GM12878 (cell line): ENCODE results near the gene ADAMTS13. TPM values are rescaled to one million over a fixed set of nuclear protein-coding genes. Genes with fewer than 3 reads are reported as not detected.

ENCODE experiments used
- ATAC-seq: fragments of 200-7000 bp; cut with Tn5 transposase; 3 replicates; pipeline ENCODE4 v1.9.1; 2020; ENCODE audit warnings: mild to moderate bottlenecking, moderate library complexity
- BruUV-seq: library from RNA; stranded (reverse); fragments of 400-500 nt; replicated peaks from 2 replicates; lab custom pipeline; 2021; lab: Mats Ljungman, UMichigan
- CTCF ChIA-PET: fragments of 300-600 bp; sonication (Branson Sonifier 250); formaldehyde crosslinking; extraction: SDS; loops from one replicate; lab custom pipeline; 2021; ENCODE audit warnings: inconsistent platforms; lab: Yijun Ruan, JAX
- POLR2A ChIA-PET: fragments of 350-600 bp; formaldehyde crosslinking; extraction: SDS; loops from one replicate; lab custom pipeline; 2021; ENCODE audit warnings: inconsistent platforms; lab: Charles Lee
- RAD21 ChIA-PET: fragments of 300-600 bp; sonication (Branson Sonifier 250); formaldehyde crosslinking; loops from one replicate; lab custom pipeline; 2023; ENCODE audit warnings: antibody characterized with exemption; ENCODE audit not compliant: unreplicated experiment; lab: Charles Lee
- SMC1A ChIA-PET: fragments of 300-600 bp; sonication (Branson Sonifier 250); formaldehyde crosslinking; loops from one replicate; lab custom pipeline; 2023; ENCODE audit not compliant: unreplicated experiment, uncharacterized antibody; lab: Charles Lee
- DNase-seq: peaks from one replicate; pipeline ENCODE4 v3.0.0-alpha.2; 2011; ENCODE audit warnings: low read depth, low spot score
- FAIRE-seq: peaks from 3 replicates; lab custom pipeline; 2011; peaks lifted over from hg19 to GRCh38; lab: Jason Lieb, UNC
- H2AFZ ChIP-seq: 2 replicates; pipeline ENCODE4 v1.6.0; 2011; ENCODE audit warnings: low read depth, low read length, control low read depth; ENCODE audit not compliant: control insufficient read depth
- H3K27ac ChIP-seq: 2 replicates; pipeline ENCODE4 v1.5.1; 2011; ENCODE audit warnings: control low read depth; ENCODE audit not compliant: control insufficient read depth, insufficient read depth
- H3K27me3 ChIP-seq, 2 experiments: replicated peaks in 1 of 2; 2 replicates each; pipeline versions ENCODE4 v1.6.0 to v1.6.1; 2011; ENCODE audit warnings: low read length in 1 of 2; ENCODE audit not compliant: control insufficient read depth in 2 of 2, insufficient read depth in 2 of 2
- H3K36me3 ChIP-seq, 2 experiments: 2 replicates each; pipeline ENCODE4 v1.5.1; 2011; ENCODE audit warnings: low read length in 1 of 2; ENCODE audit not compliant: control insufficient read depth in 2 of 2, insufficient read depth in 2 of 2
- H3K4me1 ChIP-seq: 2 replicates; pipeline ENCODE4 v1.6.1; 2011; ENCODE audit warnings: mild to moderate bottlenecking, low read length, moderate library complexity, mixed read lengths; ENCODE audit not compliant: control insufficient read depth, insufficient read depth
- H3K4me2 ChIP-seq: 2 replicates; pipeline ENCODE4 v1.6.0; 2011; ENCODE audit warnings: control low read depth; ENCODE audit not compliant: control insufficient read depth, insufficient read depth
- H3K4me3 ChIP-seq: fragments of 200-600 bp; sonication (generic); 2 replicates; pipeline ENCODE4 v1.5.1; 2016
- H3K79me2 ChIP-seq: 2 replicates; pipeline ENCODE4 v1.6.0; 2011; ENCODE audit warnings: low read length; ENCODE audit not compliant: control insufficient read depth, insufficient read depth
- H3K9ac ChIP-seq: 2 replicates; pipeline ENCODE4 v1.8.0; 2011; ENCODE audit warnings: low read length, control low read depth, mixed read lengths; ENCODE audit not compliant: control insufficient read depth, insufficient read depth
- H3K9me3 ChIP-seq: replicated peaks from 3 replicates; pipeline ENCODE4 v1.5.1; 2011; ENCODE audit warnings: mild to moderate bottlenecking, low read length; ENCODE audit not compliant: control insufficient read depth, insufficient read depth
- H4K20me1 ChIP-seq: 2 replicates; pipeline ENCODE4 v1.6.0; 2011; ENCODE audit not compliant: control insufficient read depth, insufficient read depth
- BCL3 ChIP-seq: IDR thresholded peaks from 2 replicates; pipeline ENCODE4 v1.6.1; 2011; ENCODE audit warnings: borderline replicate concordance, low read depth, mild to moderate bottlenecking, moderate library complexity, low read length; ENCODE audit not compliant: insufficient read depth, poor library complexity, severe bottlenecking
- BHLHE40 ChIP-seq, 2 experiments: fragments of 450-650 bp in 1 of 2; IDR thresholded peaks; 2 replicates each; pipeline ENCODE4 v1.6.1; 2011 to 2017; ENCODE audit warnings: low read depth in 2 of 2, borderline replicate concordance in 1 of 2, improper control_type of control experiment in 1 of 2, low read length in 1 of 2, mild to moderate bottlenecking in 1 of 2
- FOXM1 ChIP-seq: IDR thresholded peaks from 2 replicates; pipeline ENCODE4 v1.6.1; 2012; ENCODE audit warnings: low read depth, mild to moderate bottlenecking, inconsistent platforms, low read length, moderate library complexity
- GABPA ChIP-seq: IDR thresholded peaks from 2 replicates; pipeline ENCODE4 v1.6.1; 2014; ENCODE audit warnings: antibody characterized with exemption, low read depth, mild to moderate bottlenecking, inconsistent platforms
- HDAC2 ChIP-seq: fragments of 200-600 bp; sonication (generic); IDR thresholded peaks from 2 replicates; pipeline ENCODE4 v1.6.1; 2017
- IRF4 ChIP-seq: IDR thresholded peaks from 2 replicates; pipeline ENCODE4 v1.6.1; 2011; ENCODE audit warnings: low read depth, low read length
- KDM1A ChIP-seq: fragments of 200-600 bp; sonication (generic); IDR thresholded peaks from 2 replicates; pipeline ENCODE4 v1.6.1; 2016; ENCODE audit warnings: borderline replicate concordance
- KLF5 ChIP-seq: fragments of 450-650 bp; IDR thresholded peaks from 2 replicates; pipeline ENCODE4 v1.6.1; 2014; ENCODE audit warnings: mild to moderate bottlenecking; ENCODE audit not compliant: partially characterized antibody
- MAX ChIP-seq: IDR thresholded peaks from 2 replicates; pipeline ENCODE4 v1.6.1; 2012; ENCODE audit warnings: low read depth, low read length, improper control_type of control experiment
- MEF2B ChIP-seq: fragments of 450-650 bp; IDR thresholded peaks from 2 replicates; pipeline ENCODE4 v1.6.1; 2018; ENCODE audit warnings: mild to moderate bottlenecking, moderate library complexity; ENCODE audit not compliant: partially characterized antibody, poor library complexity, severe bottlenecking
- MLLT1 ChIP-seq: fragments of 450-650 bp; IDR thresholded peaks from 2 replicates; pipeline ENCODE4 v1.6.1; 2016; ENCODE audit warnings: mild to moderate bottlenecking
- NFIC ChIP-seq: IDR thresholded peaks from 2 replicates; pipeline ENCODE4 v1.6.1; 2012; ENCODE audit warnings: low read depth, mild to moderate bottlenecking, inconsistent platforms, low read length, moderate library complexity
- NR2F1 ChIP-seq: fragments of 450-650 bp; conservative IDR thresholded peaks from 2 replicates; pipeline ENCODE4 v1.6.1; 2017; ENCODE audit warnings: mild to moderate bottlenecking
- POLR2A ChIP-seq: IDR thresholded peaks from 2 replicates; pipeline ENCODE4 v1.6.1; 2011; ENCODE audit warnings: low read depth, mild to moderate bottlenecking, low read length
- SMAD1 ChIP-seq: fragments of 450-650 bp; IDR thresholded peaks from 2 replicates; pipeline ENCODE4 v1.6.1; 2018; ENCODE audit warnings: mild to moderate bottlenecking, low read depth; ENCODE audit not compliant: partially characterized antibody
- SMAD5 ChIP-seq: IDR thresholded peaks from 2 replicates; pipeline ENCODE4 v1.6.1; 2016; ENCODE audit warnings: antibody characterized with exemption, low read depth
- TAF1 ChIP-seq: IDR thresholded peaks from 2 replicates; pipeline ENCODE4 v1.6.1; 2011; ENCODE audit warnings: mild to moderate bottlenecking, low read depth, low read length, borderline replicate concordance
- TBL1XR1 ChIP-seq: IDR thresholded peaks from 2 replicates; pipeline ENCODE4 v1.6.1; 2012; ENCODE audit warnings: low read depth, low read length, improper control_type of control experiment
- ZNF622 ChIP-seq: fragments of 450-650 bp; IDR thresholded peaks from 2 replicates; pipeline ENCODE4 v1.6.1; 2017; ENCODE audit warnings: mild to moderate bottlenecking, inconsistent platforms
- WGBS: methylation state at CpG from one replicate; pipeline ENCODE4 v1.1.6; 2016; ENCODE audit warnings: low lambda C conversion rate; ENCODE audit not compliant: insufficient replicate concordance, insufficient coverage; ENCODE audit errors: missing lambda C conversion rate; 5-methylcytosine and 5-hydroxymethylcytosine counted together
- in situ Hi-C: fragments of 300-500 bp; cut with MboI; formaldehyde crosslinking; loops from 9 replicates; pipeline ENCODE4 v1.14.3; 2018; ENCODE audit warnings: mixed read lengths
- intact Hi-C: fragments of 100-400 bp; cut with micrococcal nuclease; formaldehyde crosslinking; loops from one replicate; pipeline ENCODE4 v1.14.2; 2022; ENCODE audit not compliant: unreplicated experiment
- polyA plus RNA-seq, 11 experiments: library from polyadenylated mRNA; depleted of rRNA in 4 of 11; unstranded in 6 of 11; stranded (reverse) in 5 of 11; fragments of >200 nt; fragmentation: Nextera tagmentation in 4 of 11; fragmentation: Illumina TruSeq in 1 of 11; extraction: Ambion mirVana in 4 of 11; extraction: Trizol in 1 of 11; gene quantifications; 1 replicate in 1 of 11; 2 replicates in 10 of 11; pipeline versions ENCODE4 v1.2.1 to v1.2.3, GENCODE V29; 2011 to 2016; ENCODE audit warnings: inconsistent platforms in 2 of 11, missing spikeins in 2 of 11, low read depth in 1 of 11
- total RNA-seq, 4 experiments: library from RNA; depleted of rRNA in 3 of 4; stranded (reverse); fragments of >200 nt in 3 of 4; fragmentation: Illumina TruSeq in 1 of 4; extraction: Trizol in 1 of 4; gene quantifications; 2 replicates each; pipeline versions ENCODE4 v1.2.1 to v1.2.3, GENCODE V29; 2013 to 2021

Gene ADAMTS13
- total and polyA plus RNA-seq, 10 of the 15 experiments (the other 5 are each of a cell fraction or from before 2014, with no cell fraction given) = 0.08 to 2.4 (median 0.28) TPM

- TF ChIP-seq BCL3 (no peak), FOXM1 (no peak), IRF4 (no peak), MAX (no peak)
Measured at GRCh38 chr9:133377721-133378216, 44.4 kb upstream of the ADAMTS13 start (continued).

- SMC1A ChIA-PET = interaction anchor here (1.7 kb wide), 1 partner anchor 80 kb away, joined by 3 read pairs; no protein-coding TSS in a partner anchor
- Histone ChIP-seq H3K9ac (no peak overlapping the region), H3K4me1 (no peaks in the 10 kb centered on the region), H3K79me2 (peaks cover 24% of the 10 kb centered on the region), H4K20me1 (no peaks in the 10 kb centered on the region), H3K9me3 (no peaks in the 10 kb centered on the region; the same call in 2 of the 3 replicates), H3K4me3 (no peak overlapping the region), H3K4me2 (no peak overlapping the region), H2AFZ (no peak overlapping the region), H3K27ac (no peak overlapping the region), H3K36me3 (no peaks in the 10 kb centered on the region), H3K27me3 (no peaks in the 10 kb centered on the region)
- ATAC-seq (no peak), FAIRE-seq (no peak), DNase-seq (no peak)
- CTCF ChIA-PET = interaction anchor here (0.8 to 1.4 kb wide), 4 partner anchors 25 to 138 kb away, joined by 3 to 4 read pairs (median 4); no protein-coding TSS in a partner anchor
- in situ Hi-C loops (no loop called here), intact Hi-C loops (loop anchor here (5.0 kb wide), 1 partner anchor 39 kb away; the partner anchor contains the start of gene REXO4)
- RAD21 ChIA-PET = interaction anchor here (1.0 kb wide), 1 partner anchor 22 kb away, joined by 3 read pairs; no protein-coding TSS in a partner anchor
- WGBS = 78% methylated on average over 1 of the region's 1 CpG
- POLR2A ChIA-PET = interaction anchor here (1.0 to 2.9 kb wide), 2 partner anchors 30 to 36 kb away, joined by 3 to 12 read pairs; partner anchors contain the start of genes MED22 and RPL7A
- BruUV-seq = no TSS peak
- TF ChIP-seq NFIC (no peak), HDAC2 (no peak), MLLT1 (no peak), KDM1A (no peak), SMAD5 (no peak), BHLHE40 (IDR thresholded peaks at IDR 0.05; ENCODE audit: borderline replicate concordance in 1 of 2, low read depth in 2 of 2, low read length in 1 of 2) (no peak), POLR2A (no peak), MEF2B (no peak), GABPA (no peak), KLF5 (no peak), TAF1 (no peak), SMAD1 (no peak), TBL1XR1 (no peak), NR2F1 (no peak), ZNF622 (no peak)
Measured at GRCh38 chr9:133378408-133378962, 43.7 kb upstream of the ADAMTS13 start.
